ENCODE results near the gene DRD3. TPM values are rescaled to one million over a fixed set of nuclear protein-coding genes. Genes with fewer than 3 reads are reported as not detected.

The DRD3 gene
- total and polyA plus RNA-seq, 2 experiments from 2014 or later = 0.21 to 0.65 TPM

- TF ChIP-seq REST (IDR thresholded peaks at IDR 0.05; ENCODE audit: unreplicated experiment) = no peak
Measured at GRCh38 chr3:114119776-114120175, 59.1 kb downstream of the DRD3 start (continued).

DNA sequence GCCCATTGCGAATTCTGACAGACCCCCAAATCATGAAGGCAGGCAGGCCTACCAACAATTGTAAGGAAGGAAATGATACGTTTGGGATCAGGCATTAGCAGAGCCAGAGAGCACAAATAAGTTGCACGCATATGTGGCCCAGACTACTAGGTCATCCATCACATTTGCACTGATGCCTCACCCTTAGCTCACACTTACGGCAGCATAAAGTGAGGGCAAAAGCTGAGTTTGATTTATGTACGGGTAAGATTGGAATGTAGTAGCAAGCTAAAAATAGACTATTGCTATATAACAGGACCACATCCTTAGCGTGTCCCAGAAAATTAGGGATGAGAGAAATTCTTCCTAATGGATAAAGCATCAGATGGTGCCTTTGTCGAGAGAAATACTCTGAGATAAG is 63.7 kb downstream of the DRD3 start:
- no peaks in the 10 kb centered on the region for H3K27me3 Mint-ChIP-seq (ENCODE audit: insufficient read depth, low read depth, poor library complexity)
- H3K9me3 Mint-ChIP-seq = no peaks in the 10 kb centered on the region
- peaks cover 15% of the 10 kb centered on the region for H3K4me1 Mint-ChIP-seq
- no peaks in the 10 kb centered on the region for H3F3A ChIP-seq (replicated peaks; ENCODE audit: low read depth)
- peaks cover 20% of the 10 kb centered on the region; the same call in 1 of the 2 replicates for H3K4me1 ChIP-seq (ENCODE audit: insufficient read depth)
- no peaks in the 10 kb centered on the region for H3K79me2 ChIP-seq (replicated peaks; ENCODE audit: insufficient read depth)
- H3K9me2 ChIP-seq (ENCODE audit: insufficient read depth) = 0 out of 2 replicates have a peak, but pooled peaks cover 3% of the 10 kb centered on the region
- no peak for DNase-seq (ENCODE audit: low spot score)
- no peak overlapping the region for H2AFZ ChIP-seq
- no peak overlapping the region for H3K4me3 ChIP-seq
- no peak for ATAC-seq
- H3K4me3 Mint-ChIP-seq = no peak overlapping the region
- no peaks in the 10 kb centered on the region for H3K27me3 ChIP-seq (ENCODE audit: insufficient read depth)
- no peaks in the 10 kb centered on the region for H4K20me1 ChIP-seq (replicated peaks; ENCODE audit: insufficient read depth)
- no peak overlapping the region for H3K27ac ChIP-seq (ENCODE audit: low read depth)
- no peaks in the 10 kb centered on the region for H3K36me3 ChIP-seq (ENCODE audit: insufficient read depth)
- H3K36me3 Mint-ChIP-seq (ENCODE audit: low read depth) = no peaks in the 10 kb centered on the region
- H3K27ac Mint-ChIP-seq = no peak overlapping the region
- H3K4me2 ChIP-seq = no peak overlapping the region
- TF ChIP-seq EZH2 (IDR thresholded peaks at IDR 0.05; ENCODE audit: low read depth, unreplicated experiment) = no peak
- no peak for TF ChIP-seq ZNF331 (CRISPR knock-in tag; IDR thresholded peaks at IDR 0.05; ENCODE audit: low read depth)
- no peak for TF ChIP-seq NANOG (IDR thresholded peaks at IDR 0.05; ENCODE audit: borderline replicate concordance)
- no peak for TF ChIP-seq JUNB (IDR thresholded peaks at IDR 0.05; ENCODE audit: unreplicated experiment)
- TF ChIP-seq CREB1 (CRISPR knock-in tag; IDR thresholded peaks at IDR 0.05; ENCODE audit: low read depth) = no peak
- no peak for TF ChIP-seq POLR2AphosphoS5 (IDR thresholded peaks at IDR 0.05; ENCODE audit: low read depth)
- TF ChIP-seq EZH2phosphoT487 (IDR thresholded peaks at IDR 0.05; ENCODE audit: unreplicated experiment) = no peak
- TF ChIP-seq, protein P1, sequence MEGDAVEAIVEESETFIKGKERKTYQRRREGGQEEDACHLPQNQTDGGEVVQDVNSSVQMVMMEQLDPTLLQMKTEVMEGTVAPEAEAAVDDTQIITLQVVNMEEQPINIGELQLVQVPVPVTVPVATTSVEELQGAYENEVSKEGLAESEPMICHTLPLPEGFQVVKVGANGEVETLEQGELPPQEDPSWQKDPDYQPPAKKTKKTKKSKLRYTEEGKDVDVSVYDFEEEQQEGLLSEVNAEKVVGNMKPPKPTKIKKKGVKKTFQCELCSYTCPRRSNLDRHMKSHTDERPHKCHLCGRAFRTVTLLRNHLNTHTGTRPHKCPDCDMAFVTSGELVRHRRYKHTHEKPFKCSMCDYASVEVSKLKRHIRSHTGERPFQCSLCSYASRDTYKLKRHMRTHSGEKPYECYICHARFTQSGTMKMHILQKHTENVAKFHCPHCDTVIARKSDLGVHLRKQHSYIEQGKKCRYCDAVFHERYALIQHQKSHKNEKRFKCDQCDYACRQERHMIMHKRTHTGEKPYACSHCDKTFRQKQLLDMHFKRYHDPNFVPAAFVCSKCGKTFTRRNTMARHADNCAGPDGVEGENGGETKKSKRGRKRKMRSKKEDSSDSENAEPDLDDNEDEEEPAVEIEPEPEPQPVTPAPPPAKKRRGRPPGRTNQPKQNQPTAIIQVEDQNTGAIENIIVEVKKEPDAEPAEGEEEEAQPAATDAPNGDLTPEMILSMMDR (conservative IDR thresholded peaks at IDR 0.05; ENCODE audit: low read depth in 2 of 2) = no peak
- TF ChIP-seq, protein P2, sequence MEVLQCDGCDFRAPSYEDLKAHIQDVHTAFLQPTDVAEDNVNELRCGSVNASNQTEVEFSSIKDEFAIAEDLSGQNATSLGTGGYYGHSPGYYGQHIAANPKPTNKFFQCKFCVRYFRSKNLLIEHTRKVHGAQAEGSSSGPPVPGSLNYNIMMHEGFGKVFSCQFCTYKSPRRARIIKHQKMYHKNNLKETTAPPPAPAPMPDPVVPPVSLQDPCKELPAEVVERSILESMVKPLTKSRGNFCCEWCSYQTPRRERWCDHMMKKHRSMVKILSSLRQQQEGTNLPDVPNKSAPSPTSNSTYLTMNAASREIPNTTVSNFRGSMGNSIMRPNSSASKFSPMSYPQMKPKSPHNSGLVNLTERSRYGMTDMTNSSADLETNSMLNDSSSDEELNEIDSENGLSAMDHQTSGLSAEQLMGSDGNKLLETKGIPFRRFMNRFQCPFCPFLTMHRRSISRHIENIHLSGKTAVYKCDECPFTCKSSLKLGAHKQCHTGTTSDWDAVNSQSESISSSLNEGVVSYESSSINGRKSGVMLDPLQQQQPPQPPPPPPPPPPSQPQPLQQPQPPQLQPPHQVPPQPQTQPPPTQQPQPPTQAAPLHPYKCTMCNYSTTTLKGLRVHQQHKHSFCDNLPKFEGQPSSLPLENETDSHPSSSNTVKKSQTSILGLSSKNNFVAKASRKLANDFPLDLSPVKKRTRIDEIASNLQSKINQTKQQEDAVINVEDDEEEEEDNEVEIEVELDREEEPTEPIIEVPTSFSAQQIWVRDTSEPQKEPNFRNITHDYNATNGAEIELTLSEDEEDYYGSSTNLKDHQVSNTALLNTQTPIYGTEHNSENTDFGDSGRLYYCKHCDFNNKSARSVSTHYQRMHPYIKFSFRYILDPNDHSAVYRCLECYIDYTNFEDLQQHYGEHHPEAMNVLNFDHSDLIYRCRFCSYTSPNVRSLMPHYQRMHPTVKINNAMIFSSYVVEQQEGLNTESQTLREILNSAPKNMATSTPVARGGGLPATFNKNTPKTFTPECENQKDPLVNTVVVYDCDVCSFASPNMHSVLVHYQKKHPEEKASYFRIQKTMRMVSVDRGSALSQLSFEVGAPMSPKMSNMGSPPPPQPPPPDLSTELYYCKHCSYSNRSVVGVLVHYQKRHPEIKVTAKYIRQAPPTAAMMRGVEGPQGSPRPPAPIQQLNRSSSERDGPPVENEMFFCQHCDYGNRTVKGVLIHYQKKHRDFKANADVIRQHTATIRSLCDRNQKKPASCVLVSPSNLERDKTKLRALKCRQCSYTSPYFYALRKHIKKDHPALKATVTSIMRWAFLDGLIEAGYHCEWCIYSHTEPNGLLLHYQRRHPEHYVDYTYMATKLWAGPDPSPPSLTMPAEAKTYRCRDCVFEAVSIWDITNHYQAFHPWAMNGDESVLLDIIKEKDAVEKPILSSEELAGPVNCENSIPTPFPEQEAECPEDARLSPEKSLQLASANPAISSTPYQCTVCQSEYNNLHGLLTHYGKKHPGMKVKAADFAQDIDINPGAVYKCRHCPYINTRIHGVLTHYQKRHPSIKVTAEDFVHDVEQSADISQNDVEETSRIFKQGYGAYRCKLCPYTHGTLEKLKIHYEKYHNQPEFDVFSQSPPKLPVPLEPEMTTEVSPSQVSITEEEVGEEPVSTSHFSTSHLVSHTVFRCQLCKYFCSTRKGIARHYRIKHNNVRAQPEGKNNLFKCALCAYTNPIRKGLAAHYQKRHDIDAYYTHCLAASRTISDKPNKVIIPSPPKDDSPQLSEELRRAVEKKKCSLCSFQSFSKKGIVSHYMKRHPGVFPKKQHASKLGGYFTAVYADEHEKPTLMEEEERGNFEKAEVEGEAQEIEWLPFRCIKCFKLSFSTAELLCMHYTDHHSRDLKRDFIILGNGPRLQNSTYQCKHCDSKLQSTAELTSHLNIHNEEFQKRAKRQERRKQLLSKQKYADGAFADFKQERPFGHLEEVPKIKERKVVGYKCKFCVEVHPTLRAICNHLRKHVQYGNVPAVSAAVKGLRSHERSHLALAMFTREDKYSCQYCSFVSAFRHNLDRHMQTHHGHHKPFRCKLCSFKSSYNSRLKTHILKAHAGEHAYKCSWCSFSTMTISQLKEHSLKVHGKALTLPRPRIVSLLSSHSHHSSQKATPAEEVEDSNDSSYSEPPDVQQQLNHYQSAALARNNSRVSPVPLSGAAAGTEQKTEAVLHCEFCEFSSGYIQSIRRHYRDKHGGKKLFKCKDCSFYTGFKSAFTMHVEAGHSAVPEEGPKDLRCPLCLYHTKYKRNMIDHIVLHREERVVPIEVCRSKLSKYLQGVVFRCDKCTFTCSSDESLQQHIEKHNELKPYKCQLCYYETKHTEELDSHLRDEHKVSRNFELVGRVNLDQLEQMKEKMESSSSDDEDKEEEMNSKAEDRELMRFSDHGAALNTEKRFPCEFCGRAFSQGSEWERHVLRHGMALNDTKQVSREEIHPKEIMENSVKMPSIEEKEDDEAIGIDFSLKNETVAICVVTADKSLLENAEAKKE (CRISPR knock-in tag; IDR thresholded peaks at IDR 0.05) = no peak
- TF ChIP-seq ZNF114 (CRISPR knock-in tag; IDR thresholded peaks at IDR 0.05) = no peak
- TF ChIP-seq STAT1 (IDR thresholded peaks at IDR 0.05; ENCODE audit: unreplicated experiment) = no peak
- TF ChIP-seq ETS1 (IDR thresholded peaks at IDR 0.05) = no peak
